Activated naive CD4-positive, alpha-beta T cell treated with anti-CD3 and anti-CD28 coated beads, Interleukin-2, amount 50 U/mL, for 16 hours (primary cell): ENCODE results near the gene XRCC1.

Source experiments
- DNase-seq: peaks from one replicate; pipeline ENCODE4 v3.0.0-alpha.2; 2020

XRCC1 gene

DNA sequence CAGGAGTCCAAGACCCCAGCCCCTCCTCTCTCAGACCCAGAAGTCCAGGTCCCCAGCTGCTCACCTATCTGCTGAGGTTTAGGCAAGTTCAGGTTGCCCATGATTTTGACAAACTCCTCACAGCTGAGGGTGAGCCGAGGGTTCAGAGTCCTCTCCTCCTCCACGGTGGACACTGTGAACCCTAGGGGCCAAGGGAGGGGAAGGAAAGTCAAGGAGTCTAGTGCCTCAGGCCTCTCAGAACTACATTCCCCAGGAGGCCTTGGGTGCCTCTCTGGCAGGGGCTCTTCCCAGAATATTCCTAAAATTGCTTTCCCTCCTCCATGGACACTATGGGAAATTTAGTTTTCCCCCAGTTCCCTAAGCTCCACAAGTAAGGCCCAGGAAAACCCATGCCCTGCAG is 67.4 kb downstream of the XRCC1 start:
- DNase-seq: no peak

GRCh38 chr19:43506629-43507028 is 68.7 kb downstream of the XRCC1 start:
- DNase-seq: no peak

GRCh38 chr19:43505941-43506340 is 69.4 kb downstream of the XRCC1 start:
- DNase-seq: no peak

GRCh38 chr19:43505186-43505456 is 70.2 kb downstream of the XRCC1 start:
- DNase-seq: no peak

- peak; percentile 59 for DNase-seq
Measured at GRCh38 chr19:43504426-43505185, 70.7 kb downstream of the XRCC1 start, which contains the start of gene PHLDB3. TSS of gene PHLDB3 (minus strand) at chr19:43504746. CDS start at chr19:43504118, 628 bp downstream.

DNA sequence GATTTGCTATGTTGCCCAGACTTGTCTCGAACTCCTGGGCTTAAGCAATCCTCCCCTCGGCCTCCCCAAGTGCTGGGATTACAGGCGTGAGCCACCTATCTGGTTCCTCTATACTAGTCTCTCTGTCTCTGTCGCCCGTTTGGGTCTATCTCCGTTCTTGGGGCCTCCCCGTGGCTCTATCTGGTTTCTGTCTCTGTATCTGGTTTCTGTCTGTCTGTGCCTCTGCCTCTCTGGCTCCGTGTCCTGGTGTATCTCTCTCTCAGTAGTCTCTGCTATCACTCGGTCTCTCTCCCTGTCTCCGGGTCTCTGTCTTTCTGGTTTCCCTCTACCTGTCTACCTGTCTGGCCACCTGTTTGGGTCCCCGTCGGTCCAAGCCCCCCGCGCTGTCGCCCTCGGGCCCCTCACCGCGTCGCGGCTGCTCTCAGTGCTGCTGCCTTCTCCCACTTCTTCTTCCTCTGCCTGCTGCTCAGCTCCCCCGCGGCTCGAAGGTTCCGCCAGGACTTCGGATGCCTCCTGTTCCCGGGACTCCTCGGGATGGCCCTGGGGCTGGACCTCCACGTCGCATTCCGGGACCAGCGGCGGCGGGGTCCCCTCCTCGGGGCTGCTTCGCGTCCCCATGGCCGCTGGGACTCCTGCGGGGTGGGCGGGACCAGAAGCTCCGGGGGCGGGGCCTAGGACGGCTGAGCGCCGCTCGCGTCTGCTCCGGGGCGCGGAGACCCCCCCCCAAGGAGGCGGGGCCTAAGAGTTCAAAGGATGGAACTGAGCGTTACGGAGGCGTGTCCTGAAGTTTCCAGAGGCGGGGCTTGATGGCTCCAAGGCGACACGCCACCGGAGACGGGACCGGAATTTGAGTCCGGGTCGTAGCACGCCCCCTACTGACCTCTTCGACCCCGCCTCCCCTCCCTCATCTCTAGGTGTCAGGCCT is 71.6 kb downstream of the XRCC1 start:
- DNase-seq: peak; percentile 100

GRCh38 chr19:43502419-43502976 is 72.8 kb downstream of the XRCC1 start:
- no peak for DNase-seq

GRCh38 chr19:43501661-43502418 is 73.5 kb downstream of the XRCC1 start:
- DNase-seq: no peak

GRCh38 chr19:43499042-43499441 is 76.3 kb downstream of the XRCC1 start:
- no peak for DNase-seq

DNA sequence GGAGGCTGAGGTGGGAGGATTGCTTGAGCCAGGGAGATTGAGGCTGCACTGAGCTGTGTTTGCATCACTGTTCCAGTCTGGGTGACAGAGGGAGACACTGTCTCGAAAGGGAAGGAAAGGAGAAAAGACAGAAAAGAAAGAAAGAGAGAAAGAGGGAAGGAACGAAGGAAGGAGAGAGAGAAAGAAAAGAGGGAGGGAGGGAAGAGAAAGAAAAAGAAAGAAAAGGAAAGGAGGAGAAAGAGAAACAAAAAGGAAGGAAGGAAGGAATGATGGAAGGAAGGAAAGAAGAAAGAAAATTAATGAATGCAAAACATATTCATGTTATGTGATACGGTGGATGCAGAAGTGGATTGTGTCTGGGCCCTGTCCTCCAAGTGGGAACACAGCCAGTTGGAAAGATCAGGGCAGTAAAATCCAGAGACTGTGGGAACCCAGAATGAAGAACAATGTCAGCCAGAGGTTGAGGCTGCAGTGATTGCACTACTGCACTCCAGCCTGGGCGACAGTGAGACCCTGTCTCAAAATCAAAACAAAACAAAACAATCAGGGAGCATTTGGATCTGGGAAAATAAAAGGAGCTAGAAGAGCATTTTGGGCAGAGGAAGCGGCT is 77.0 kb downstream of the XRCC1 start:
- DNase-seq: no peak

DNA sequence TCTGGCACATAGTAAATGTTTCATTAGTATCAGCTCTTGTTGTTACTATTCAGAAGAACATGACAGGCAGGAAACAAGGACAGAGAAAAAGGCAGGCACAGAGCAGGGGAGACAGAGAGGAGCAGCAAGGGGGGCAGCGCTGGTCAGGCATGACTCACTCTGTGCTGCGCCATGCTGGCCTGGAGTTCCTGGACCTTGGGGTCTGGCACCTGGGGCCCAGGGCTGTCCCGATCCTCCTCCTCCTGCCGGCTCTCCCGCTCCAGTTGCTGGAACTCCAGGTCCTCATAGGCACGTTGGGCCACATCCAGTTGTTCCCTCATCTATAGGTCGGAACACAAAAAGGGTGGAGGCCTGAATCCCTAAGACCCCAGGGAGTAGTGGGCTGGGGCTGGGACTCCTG is 78.4 kb downstream of the XRCC1 start:
- no peak for DNase-seq

DNA sequence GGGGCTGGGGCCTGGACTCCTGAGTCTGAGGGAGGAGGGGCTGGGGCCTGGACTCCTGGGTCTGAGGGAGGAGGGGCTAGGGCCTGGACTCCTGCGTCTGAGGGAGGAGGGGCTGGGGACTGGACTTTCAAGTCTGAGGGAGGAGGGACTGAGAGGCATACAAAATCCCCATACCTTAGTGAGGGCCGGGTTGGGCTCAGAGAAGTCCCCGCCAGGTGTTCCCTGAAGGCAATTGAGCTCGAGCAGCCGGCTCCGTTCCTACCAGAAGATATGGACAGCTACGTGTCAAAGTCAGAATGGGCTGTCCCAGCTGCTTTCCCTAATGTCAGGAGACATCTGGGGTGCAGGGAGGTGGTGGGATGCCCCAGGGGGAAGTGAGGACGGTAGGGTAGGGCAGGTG is 80.2 kb downstream of the XRCC1 start:
- DNase-seq: no peak
